Adrenal gland (tissue), 12 donors: ENCODE results near the gene BACH2. TPM values are rescaled to one million over a fixed set of nuclear protein-coding genes. Genes with fewer than 3 reads are reported as not detected.
"Not testable (repeated sequence)": the region's sequence is repeated elsewhere in the genome, so short reads cannot be mapped to it uniquely, and the experiment has no call there.

Source experiments
- DNase-seq, 7 donors: peaks; one replicate each; pipeline ENCODE4 v3.0.0-alpha.2; 2019 to 2020
- H3K27ac ChIP-seq, 5 donors: fragments of 200-600 bp; sonication (generic) in 4 of 5; 1 replicate in 3 of 5; 2 replicates in 2 of 5; pipeline versions ENCODE4 v1.5.1 to v1.8.0; 2016 to 2020; ENCODE audit warnings: mild to moderate bottlenecking in 1 of 5
- H3K27me3 ChIP-seq: fragments of 200-600 bp; 2 replicates; pipeline ENCODE4 v1.8.0; 2021
- H3K36me3 ChIP-seq, 2 donors: fragments of 200-600 bp; replicated peaks in 1 of 2; 1 replicate in 1 of 2; 2 replicates in 1 of 2; pipeline versions ENCODE4 v1.5.1 to v1.8.0; 2018 to 2022
- H3K4me1 ChIP-seq, 2 donors: fragments of 200-600 bp; replicated peaks in 1 of 2; 1 replicate in 1 of 2; 2 replicates in 1 of 2; pipeline versions ENCODE4 v1.5.1 to v1.8.0; 2018 to 2021
- H3K4me3 ChIP-seq, 4 donors: fragments of 200-600 bp; sonication (generic) in 3 of 4; one replicate each; pipeline ENCODE4 v1.5.1; 2016 to 2018
- H3K9me3 ChIP-seq, 3 donors: fragments of 200-600 bp; sonication (generic) in 1 of 3; replicated peaks in 1 of 3; 1 replicate in 2 of 3; 2 replicates in 1 of 3; pipeline versions ENCODE4 v1.5.1 to v1.8.0; 2016 to 2021
- POLR2A ChIP-seq, 2 donors: fragments of 450-650 bp; IDR thresholded peaks; one replicate each; pipeline ENCODE4 v1.6.1; 2017; ENCODE audit warnings: antibody characterized with exemption in 2 of 2, mild to moderate bottlenecking in 2 of 2, moderate library complexity in 1 of 2
- WGBS, 4 donors: extraction: QIAGEN DNeasy Blood & Tissue Kit in 2 of 4; methylation state at CpG; one replicate each; pipeline versions ENCODE4 v1.1.5 to v1.1.7; 2013 to 2017; 5-methylcytosine and 5-hydroxymethylcytosine counted together
- intact Hi-C, 2 donors: fragments of 100-400 bp; cut with DNase I; formaldehyde crosslinking; loops; one replicate each; pipeline versions ENCODE4 v1.14.1 to v1.15.0; 2022 to 2023
- polyA plus RNA-seq, 3 donors: library from polyadenylated mRNA; stranded (reverse); fragments of 200-250 nt in 2 of 3; fragments of 350-450 nt in 1 of 3; fragmentation: Illumina TruSeq in 1 of 3; extraction: RNeasy Lipid Tissue Mini Kit (QIAGEN cat#74804) in 1 of 3; gene quantifications; one replicate each; pipeline ENCODE4 v1.2.3, GENCODE V29; 2013 to 2014
- total RNA-seq, 9 donors: library from RNA; depleted of rRNA in 4 of 9; stranded (reverse); fragments of >200 nt in 4 of 9; fragments of 120-200 nt in 1 of 9; fragmentation: NEBNext Ultra II Directional in 1 of 9; extraction: Animal tissue kit (Norgen Biotek cat#: 25700) in 1 of 9; gene quantifications; one replicate each; pipeline versions ENCODE4 v1.1.0 to v1.2.4, GENCODE V29; 2013 to 2023
- TF ChIP-seq, protein P1 (sequence below), 6 experiments: fragments of 450-650 bp in 4 of 6; fragments of 200-600 bp in 2 of 6; sonication (generic) in 1 of 6; IDR thresholded peaks; 1 replicate in 5 of 6; 2 replicates in 1 of 6; pipeline versions ENCODE4 v1.5.1 to v1.8.0; 2016 to 2021; ENCODE audit warnings: antibody characterized with exemption in 6 of 6, mild to moderate bottlenecking in 2 of 6, moderate library complexity in 1 of 6
- donor health status: healthy with polysubstance abuse.
- donor health status: Bipolar disorder and iron deficiency.
- donor health status: DM: yes; HTN: yes; CAD: no.
- donor health status: DM: no; HTN: no; CAD: no.
- donor health status: DM: no; HTN: no; CAD: no.
- donor health status: DM: yes; HTN: yes; CAD: no.

The BACH2 gene
- total and polyA plus RNA-seq, 12 donors, result 0.08 to 2.9 (median 0.83) TPM

DNA sequence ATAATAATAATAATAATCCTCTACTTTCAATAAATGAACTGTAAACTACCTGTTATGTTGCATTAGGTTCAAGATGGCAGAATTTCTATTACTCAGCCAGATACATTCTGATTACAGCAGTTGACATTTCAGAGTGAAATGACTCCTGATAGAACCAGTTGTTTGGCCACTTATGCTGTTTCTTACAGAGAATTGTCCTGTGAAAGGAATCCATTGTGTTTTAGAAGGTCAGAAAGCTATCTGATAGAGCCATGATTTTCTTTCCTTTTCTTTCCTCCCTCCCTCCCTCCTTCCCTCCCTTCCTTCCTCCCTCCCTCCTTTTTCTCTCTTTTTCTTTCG lies 385.8 kb downstream of the BACH2 start:
- Histone ChIP-seq H3K4me1 (no peaks in the 10 kb centered on the region), H3K4me3 (no peak overlapping the region), H3K9me3 (no peaks in the 10 kb centered on the region), H3K27ac (no peak overlapping the region), H3K27me3 (peaks cover 3% of the 10 kb centered on the region), H3K36me3 (no peaks in the 10 kb centered on the region)
- DNase-seq, result no peak
- 41 to 61% (median 49%) methylated on average over 1 of the region's 1 CpG for WGBS, 4 donors
- intact Hi-C loops, result no loop called here
- TF ChIP-seq, protein P1, sequence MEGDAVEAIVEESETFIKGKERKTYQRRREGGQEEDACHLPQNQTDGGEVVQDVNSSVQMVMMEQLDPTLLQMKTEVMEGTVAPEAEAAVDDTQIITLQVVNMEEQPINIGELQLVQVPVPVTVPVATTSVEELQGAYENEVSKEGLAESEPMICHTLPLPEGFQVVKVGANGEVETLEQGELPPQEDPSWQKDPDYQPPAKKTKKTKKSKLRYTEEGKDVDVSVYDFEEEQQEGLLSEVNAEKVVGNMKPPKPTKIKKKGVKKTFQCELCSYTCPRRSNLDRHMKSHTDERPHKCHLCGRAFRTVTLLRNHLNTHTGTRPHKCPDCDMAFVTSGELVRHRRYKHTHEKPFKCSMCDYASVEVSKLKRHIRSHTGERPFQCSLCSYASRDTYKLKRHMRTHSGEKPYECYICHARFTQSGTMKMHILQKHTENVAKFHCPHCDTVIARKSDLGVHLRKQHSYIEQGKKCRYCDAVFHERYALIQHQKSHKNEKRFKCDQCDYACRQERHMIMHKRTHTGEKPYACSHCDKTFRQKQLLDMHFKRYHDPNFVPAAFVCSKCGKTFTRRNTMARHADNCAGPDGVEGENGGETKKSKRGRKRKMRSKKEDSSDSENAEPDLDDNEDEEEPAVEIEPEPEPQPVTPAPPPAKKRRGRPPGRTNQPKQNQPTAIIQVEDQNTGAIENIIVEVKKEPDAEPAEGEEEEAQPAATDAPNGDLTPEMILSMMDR (IDR thresholded peaks at IDR 0.05), result no peak
- no peak for TF ChIP-seq POLR2A (IDR thresholded peaks at IDR 0.05)

DNA sequence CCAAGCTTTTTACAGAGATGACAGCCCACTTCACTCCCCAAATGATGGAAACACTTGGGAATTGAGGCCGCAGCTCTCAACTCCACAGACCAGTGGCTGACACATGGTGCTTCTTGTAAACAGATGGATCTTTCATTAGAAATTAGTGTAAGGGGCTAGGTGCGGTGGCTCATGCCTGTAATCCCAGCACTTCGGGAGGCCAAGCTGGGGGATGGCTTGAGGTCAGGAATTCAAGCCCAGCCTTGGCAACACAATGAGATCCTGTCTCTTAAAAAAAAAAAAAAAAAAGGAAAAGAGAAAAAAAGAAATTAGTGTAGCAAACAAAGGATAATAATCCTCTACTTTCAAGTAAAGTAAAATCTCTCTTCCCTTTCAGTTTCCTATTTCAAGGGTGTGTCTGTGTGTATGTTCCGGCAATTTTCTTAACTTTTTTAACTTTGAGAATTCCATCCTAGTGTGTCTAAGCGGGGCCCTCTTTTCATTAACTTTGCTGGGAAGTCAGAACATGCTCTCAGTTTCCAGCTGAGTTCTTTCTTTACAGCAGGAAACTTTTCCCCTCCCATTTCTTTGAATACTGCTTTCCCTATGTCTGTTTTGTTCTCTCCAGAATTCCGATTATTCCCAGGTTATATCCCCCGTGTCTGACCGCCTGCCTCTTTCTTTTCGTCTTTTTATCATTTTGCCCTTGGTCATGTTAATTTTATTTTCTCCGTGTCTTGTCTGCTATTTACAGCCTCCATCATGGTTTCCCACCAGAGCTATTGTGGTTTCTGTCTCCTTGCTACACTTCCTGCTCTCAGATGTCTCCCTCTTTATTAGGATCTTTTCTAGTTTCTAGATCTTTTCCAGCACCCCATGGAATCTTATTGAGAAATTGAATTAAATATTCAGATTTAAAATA lies 386.4 kb downstream of the BACH2 start:
- H3K36me3 ChIP-seq, DNase-seq, H3K27ac ChIP-seq, H3K4me3 ChIP-seq, H3K4me1 ChIP-seq, intact Hi-C loops, H3K27me3 ChIP-seq, H3K9me3 ChIP-seq: not testable (repeated sequence)
- WGBS, 4 donors, result 65 to 74% (median 69%) methylated on average over 10 of the region's 10 CpGs

DNA sequence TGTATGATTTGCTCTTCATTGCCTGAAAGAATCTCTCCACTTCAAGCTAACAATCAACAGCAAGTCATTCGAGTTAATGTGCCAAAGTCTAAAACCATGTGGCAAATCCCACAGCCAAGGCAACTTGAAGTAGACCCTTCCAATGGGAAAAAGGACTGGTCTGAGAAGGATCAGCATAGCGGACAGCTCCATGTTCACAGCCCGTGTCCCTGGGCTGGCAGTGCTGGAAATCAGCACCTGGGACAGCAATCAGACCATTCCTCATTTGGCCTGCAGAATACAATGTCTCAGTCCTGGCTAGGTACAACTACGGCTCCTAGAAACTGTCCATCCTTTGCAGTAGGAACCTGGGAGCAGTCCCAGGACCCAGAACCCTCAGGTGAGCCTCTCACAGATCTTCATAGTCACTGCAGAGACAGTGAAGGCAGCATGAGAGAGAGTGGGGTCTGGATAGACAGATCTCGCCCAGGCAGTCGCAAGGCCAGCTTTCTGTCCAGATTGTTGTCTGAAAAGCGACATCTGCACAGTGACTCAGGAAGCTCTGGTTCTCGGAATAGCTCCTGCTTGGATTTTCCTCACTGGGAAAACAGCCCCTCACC lies 401.3 kb downstream of the BACH2 start:
- peak in 6 of 7 donors; percentile 31 to 49 (median 37) for DNase-seq
- Histone ChIP-seq H3K9me3 (no peaks in the 10 kb centered on the region), H3K4me3 (no peak overlapping the region), H3K36me3 (no peaks in the 10 kb centered on the region), H3K27ac (no peak overlapping the region), H3K4me1 (no peaks in the 10 kb centered on the region), H3K27me3 (peaks cover 3% of the 10 kb centered on the region)
- TF ChIP-seq, protein P1 (IDR thresholded peaks at IDR 0.05), result no peak
- no peak for TF ChIP-seq POLR2A (IDR thresholded peaks at IDR 0.05)
- intact Hi-C loops, result no loop called here
- WGBS, 4 donors, result 38 to 43% (median 41%) methylated on average over 8 of the region's 8 CpGs

DNA sequence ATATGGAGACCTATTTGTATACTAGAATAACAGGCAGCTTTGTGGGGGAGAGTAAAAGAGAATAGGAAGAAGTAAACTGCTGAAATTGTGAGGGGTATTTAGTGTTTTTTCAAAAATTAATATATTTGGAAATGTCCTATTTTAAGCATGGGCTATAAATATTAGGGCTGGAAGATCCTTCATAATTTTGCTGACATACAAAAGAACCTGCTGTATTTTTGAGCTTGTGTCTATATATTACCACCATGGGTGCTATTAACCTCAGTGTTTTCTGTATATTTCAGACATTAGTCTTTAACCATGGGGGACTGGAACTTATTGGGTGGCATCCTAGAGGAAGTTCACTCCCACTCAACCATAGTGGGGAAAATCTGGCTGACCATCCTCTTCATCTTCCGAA lies 402.5 kb downstream of the BACH2 start, which contains the start of gene GJA10:
Gene GJA10 (plus strand): TSS at position 301 of the 400 bp plus-strand sequence. CDS start 0 bp downstream, at position 301.
- Histone ChIP-seq H3K27ac (no peak within 1 kb of the TSS), H3K4me1 (no peaks in the 10 kb centered on the region), H3K4me3 (no peak within 1 kb of the TSS), H3K9me3 (no peaks in the 10 kb centered on the region), H3K36me3 (no peaks in the 10 kb centered on the region), H3K27me3 (peaks cover 3% of the 10 kb centered on the region)
- no peak for DNase-seq
- 83 to 100% (median 98%) methylated on average over 1 of the region's 1 CpG for WGBS, 4 donors
- intact Hi-C loops, result no loop called here
- TF ChIP-seq, protein P1 (IDR thresholded peaks at IDR 0.05), result no peak

DNA sequence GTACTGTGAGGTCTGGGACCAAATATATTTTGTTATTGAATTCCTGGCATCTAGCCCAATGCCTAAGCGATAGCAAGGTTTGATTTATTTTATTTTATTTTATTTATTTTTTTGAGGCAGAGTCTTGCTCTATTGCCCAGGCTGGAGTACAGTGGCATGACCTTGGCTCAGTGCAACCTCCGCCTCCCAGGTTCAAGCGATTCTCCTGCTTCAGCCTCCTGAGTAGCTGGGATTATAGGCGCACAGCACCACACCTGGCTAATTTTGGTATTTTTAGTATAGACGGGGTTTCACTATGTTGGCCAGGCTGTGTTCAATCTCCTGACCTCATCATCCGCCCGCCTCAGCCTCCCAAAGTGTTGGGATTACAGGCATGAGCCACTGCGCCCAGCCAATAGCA lies 404.1 kb downstream of the BACH2 start:
- H3K4me1 ChIP-seq, H3K9me3 ChIP-seq, intact Hi-C loops, DNase-seq, H3K27me3 ChIP-seq, H3K4me3 ChIP-seq, H3K36me3 ChIP-seq, H3K27ac ChIP-seq: not testable (repeated sequence)
- WGBS, 4 donors, result 73 to 84% (median 76%) methylated on average over 8 of the region's 8 CpGs

DNA sequence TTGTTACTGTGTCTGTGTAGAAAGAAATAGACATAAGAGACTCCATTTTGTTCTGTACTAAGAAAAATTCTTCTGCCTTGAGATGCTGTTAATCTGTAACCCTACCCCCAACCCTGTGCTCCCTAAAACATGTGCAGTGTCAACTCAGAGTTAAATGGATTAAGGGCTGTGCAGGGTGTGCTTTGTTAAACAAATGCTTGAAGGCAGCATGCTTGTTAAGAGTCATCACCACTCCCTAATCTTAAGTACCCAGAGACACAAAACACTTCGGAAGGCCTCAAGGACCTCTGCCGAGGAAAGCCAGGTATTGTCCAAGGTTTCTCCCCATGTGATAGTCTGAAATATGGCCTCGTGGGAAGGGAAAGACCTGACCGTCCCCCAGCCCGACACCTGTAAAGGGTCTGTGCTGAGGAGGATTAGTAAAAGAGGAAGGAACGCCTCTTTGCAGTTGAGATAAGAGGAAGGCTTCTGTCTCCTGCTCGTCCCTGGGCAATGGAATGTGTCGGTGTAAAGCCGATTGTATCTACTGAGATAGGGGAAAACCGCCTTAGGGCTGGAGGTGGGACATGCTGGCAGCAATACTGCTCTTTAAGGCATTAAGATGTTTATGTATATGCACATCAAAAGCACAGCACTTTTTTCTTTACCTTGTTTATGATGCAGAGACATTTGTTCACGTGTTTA lies 405.7 kb downstream of the BACH2 start:
- DNase-seq, H3K27me3 ChIP-seq, H3K27ac ChIP-seq, H3K4me1 ChIP-seq, intact Hi-C loops, H3K9me3 ChIP-seq, H3K4me3 ChIP-seq, H3K36me3 ChIP-seq: not testable (repeated sequence)
- 12 to 17% (median 14%) methylated on average over 6 to 11 of the region's 11 CpGs for WGBS, 4 donors
